ENCODE results near the gene TMBIM1. TPM values are rescaled to one million over a fixed set of nuclear protein-coding genes. Genes with fewer than 3 reads are reported as not detected.

TMBIM1 gene
- total RNA-seq, 4 donors from 2014 or later, result 205 to 318 (median 287) TPM

DNA sequence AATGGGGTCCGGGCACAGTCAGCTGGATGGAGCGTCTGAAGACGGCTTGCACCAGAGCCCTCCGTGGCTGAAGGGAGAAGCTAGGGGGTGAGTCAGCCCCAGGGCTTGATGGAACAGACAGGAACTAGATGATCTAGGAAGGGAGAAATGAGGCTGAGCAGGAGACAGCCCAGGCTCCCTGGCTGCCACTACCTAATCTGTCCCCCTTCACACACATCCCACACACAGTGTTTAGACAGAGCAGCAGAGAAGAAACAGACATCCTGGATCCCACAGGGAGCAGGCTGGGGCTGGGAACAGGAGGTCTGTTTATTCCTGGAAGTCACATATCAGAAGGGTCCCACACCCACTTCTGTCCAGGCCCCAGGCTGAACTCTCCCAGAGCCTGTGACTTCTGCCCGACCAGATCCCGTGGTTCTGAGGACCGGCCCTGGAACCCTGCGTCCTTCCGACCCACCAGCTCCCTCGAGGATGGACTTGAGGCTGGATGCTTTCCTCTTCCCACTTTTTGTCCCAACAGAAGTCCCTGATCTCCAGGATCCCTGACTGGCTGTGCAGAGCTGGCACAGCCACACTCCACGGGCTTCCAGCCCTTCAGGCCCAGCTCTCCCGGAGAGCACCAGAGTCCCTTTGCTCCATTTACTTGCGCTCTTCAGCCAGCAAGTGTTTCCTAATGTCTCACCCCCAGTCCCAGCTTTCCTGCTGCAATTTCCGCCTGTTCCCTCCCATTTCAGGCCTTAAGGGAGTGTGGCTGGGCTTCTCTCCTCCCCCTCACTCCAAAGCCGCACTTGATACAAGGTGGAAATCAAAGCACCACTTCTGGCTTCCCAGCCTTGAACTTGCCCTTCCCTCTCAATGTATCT lies 33.0 kb downstream of the TMBIM1 start:
- intact Hi-C loops (cut with DNase I; ENCODE audit: low total_unique reads), result no loop called here
- no peak overlapping the region for H3K4me3 ChIP-seq (ENCODE audit: low read depth, poor library complexity, severe bottlenecking)
- TF ChIP-seq, protein P1, sequence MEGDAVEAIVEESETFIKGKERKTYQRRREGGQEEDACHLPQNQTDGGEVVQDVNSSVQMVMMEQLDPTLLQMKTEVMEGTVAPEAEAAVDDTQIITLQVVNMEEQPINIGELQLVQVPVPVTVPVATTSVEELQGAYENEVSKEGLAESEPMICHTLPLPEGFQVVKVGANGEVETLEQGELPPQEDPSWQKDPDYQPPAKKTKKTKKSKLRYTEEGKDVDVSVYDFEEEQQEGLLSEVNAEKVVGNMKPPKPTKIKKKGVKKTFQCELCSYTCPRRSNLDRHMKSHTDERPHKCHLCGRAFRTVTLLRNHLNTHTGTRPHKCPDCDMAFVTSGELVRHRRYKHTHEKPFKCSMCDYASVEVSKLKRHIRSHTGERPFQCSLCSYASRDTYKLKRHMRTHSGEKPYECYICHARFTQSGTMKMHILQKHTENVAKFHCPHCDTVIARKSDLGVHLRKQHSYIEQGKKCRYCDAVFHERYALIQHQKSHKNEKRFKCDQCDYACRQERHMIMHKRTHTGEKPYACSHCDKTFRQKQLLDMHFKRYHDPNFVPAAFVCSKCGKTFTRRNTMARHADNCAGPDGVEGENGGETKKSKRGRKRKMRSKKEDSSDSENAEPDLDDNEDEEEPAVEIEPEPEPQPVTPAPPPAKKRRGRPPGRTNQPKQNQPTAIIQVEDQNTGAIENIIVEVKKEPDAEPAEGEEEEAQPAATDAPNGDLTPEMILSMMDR (IDR thresholded peaks at IDR 0.05), result no peak
- TF ChIP-seq POLR2A (IDR thresholded peaks at IDR 0.05), result no peak
- peak; percentile 58 to 90 for DNase-seq (ENCODE audit: low spot score in 2 of 2)
- WGBS, 2 donors, result 36 to 54% methylated on average over 15 of the region's 15 CpGs

DNA sequence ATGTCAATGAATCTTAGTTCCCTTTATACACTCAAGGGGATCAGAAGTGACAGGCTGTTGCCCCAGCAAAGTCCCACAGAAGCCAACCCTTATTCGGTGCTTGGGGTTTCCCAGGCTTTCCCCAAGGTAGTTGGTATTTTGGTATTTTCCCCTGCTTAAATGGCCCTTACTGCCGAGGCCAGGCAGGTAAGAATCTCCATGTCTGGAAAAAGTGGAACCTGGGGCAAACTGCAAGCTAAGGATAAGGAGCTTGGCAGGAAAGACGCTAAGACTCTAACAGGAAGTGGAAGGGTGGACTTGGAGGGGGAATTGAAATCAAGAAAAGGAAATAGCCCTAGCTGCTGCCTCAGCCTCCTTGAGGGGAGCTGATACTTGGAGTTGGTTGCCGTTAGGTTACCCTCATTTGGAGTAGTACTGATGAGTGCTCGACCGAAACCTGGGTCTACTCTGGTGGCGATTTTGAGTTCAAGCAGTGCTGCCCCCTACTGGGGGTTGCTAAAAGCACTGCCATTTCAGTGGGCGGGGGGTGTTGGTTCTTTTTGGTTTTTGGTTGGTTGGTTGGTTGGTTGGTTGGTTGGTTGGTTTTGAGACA lies 34.8 kb downstream of the TMBIM1 start:
- no peak overlapping the region for H3K4me3 ChIP-seq (ENCODE audit: low read depth, poor library complexity, severe bottlenecking)
- peak in 1 of 2 donors; percentile 81 for DNase-seq (ENCODE audit: low spot score in 2 of 2)
- TF ChIP-seq, protein P1 (IDR thresholded peaks at IDR 0.05), result no peak
- TF ChIP-seq POLR2A (IDR thresholded peaks at IDR 0.05), result no peak
- intact Hi-C loops (cut with DNase I; ENCODE audit: low total_unique reads), result no loop called here
- WGBS, 2 donors, result 44 to 47% methylated on average over 8 of the region's 8 CpGs

DNA sequence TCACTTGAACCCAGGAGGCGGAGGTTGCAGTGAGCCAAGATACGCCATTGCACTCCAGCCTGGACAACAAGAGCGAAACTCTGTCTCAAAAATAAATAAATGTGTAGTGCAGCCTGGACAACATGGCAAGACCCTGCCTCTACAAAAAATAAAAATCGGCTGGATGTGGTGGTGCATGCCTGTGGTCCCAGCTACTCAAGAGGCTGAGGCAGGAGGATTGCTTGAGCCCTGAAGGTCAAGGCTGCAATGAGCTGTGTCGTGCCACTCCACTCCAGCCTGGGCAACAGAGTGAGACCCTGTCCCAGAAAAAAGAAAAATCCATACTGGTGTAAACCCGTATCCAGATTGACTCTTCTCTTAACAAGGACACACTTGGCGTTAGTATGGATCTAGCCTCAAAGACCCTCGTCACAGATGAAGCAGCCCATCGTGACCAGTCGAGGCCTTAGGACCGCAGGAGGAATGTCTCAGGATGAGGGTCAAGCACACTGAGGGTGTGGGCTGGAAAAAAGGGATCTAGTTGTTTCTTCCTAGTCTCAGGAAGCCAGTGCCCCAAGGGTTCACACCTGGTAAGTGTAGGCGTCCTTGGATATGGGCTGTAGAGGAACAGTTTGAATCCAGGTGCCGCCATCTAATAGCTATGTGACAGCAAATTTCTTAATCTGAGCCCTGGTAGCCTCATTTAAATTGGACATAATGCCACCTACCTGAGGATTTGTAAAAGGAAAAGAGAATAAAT lies 35.5 kb downstream of the TMBIM1 start:
- no peak overlapping the region for H3K4me3 ChIP-seq (ENCODE audit: low read depth, poor library complexity, severe bottlenecking)
- TF ChIP-seq, protein P1 (IDR thresholded peaks at IDR 0.05), result no peak
- no peak for TF ChIP-seq POLR2A (IDR thresholded peaks at IDR 0.05)
- peak in 1 of 2 donors; percentile 74 for DNase-seq (ENCODE audit: low spot score in 2 of 2)
- WGBS, 2 donors, result 89 to 90% methylated on average over 13 of the region's 13 CpGs
- intact Hi-C loops (cut with DNase I; ENCODE audit: low total_unique reads), result no loop called here

DNA sequence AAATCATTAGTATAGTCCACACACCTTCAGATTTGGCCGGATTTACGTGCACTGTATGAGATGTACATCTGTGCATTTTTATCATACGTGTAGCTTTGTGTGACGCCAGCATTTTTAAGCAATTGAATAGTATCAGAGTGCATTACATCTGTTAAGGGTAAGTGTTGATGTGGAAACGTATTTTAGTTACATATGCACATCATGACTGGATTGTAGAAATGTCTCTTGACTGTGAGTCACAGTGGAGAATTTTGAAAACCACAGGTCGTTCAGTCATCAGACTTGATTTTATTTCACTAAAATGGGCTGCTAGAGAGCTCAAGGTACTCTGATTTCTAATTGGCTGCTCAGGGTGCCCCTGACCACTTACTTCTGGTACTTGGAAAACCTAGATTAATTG lies 36.9 kb downstream of the TMBIM1 start:
- intact Hi-C loops (cut with DNase I; ENCODE audit: low total_unique reads), result no loop called here
- TF ChIP-seq POLR2A (IDR thresholded peaks at IDR 0.05), result no peak
- TF ChIP-seq, protein P1 (IDR thresholded peaks at IDR 0.05), result no peak
- 73 to 78% methylated on average over 6 of the region's 6 CpGs for WGBS, 2 donors
- no peak for DNase-seq (ENCODE audit: low spot score in 2 of 2)
- no peak overlapping the region for H3K4me3 ChIP-seq (ENCODE audit: low read depth, poor library complexity, severe bottlenecking)

DNA sequence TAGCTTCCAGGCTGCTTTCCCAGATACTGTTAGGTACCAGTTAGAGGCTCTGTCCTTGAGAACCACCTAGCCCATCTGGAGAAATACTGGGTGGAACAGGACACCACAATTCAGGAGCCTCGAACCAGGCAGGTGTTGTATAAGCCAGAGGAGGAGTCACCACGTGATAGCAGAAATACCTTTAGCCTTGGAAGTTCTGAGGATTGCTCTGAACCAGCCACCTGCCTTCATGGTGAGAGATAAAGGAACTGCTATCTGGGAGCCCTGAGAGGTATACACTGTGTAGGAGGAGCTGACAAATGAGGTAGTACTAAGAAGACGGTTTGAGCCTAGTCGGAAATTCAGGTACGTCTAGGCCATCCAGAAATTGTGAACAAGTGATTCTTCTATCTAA lies 39.1 kb downstream of the TMBIM1 start:
- no peak for DNase-seq (ENCODE audit: low spot score in 2 of 2)
- 72 to 76% methylated on average over 5 of the region's 5 CpGs for WGBS, 2 donors
- intact Hi-C loops (cut with DNase I; ENCODE audit: low total_unique reads), result no loop called here
- TF ChIP-seq POLR2A (IDR thresholded peaks at IDR 0.05), result no peak
- TF ChIP-seq, protein P1 (IDR thresholded peaks at IDR 0.05), result no peak
- H3K4me3 ChIP-seq (ENCODE audit: low read depth, poor library complexity, severe bottlenecking), result no peak overlapping the region
